Testis (tissue), 2 donors: ENCODE measurements around the gene IGF2R.

Experiments used
- POLR2A ChIP-seq: fragments of 450-650 bp; IDR thresholded peaks from one replicate; pipeline ENCODE4 v1.6.1; 2017; ENCODE audit warnings: antibody characterized with exemption, mild to moderate bottlenecking, moderate library complexity
- TF ChIP-seq, protein P1 (sequence below), 3 experiments: fragments of 450-650 bp in 2 of 3; fragments of 200-600 bp in 1 of 3; sonication (generic) in 1 of 3; IDR thresholded peaks; one replicate each; pipeline ENCODE4 v1.5.1; 2016 to 2019; ENCODE audit warnings: antibody characterized with exemption in 3 of 3, mild to moderate bottlenecking in 2 of 3, moderate library complexity in 1 of 3

DNA sequence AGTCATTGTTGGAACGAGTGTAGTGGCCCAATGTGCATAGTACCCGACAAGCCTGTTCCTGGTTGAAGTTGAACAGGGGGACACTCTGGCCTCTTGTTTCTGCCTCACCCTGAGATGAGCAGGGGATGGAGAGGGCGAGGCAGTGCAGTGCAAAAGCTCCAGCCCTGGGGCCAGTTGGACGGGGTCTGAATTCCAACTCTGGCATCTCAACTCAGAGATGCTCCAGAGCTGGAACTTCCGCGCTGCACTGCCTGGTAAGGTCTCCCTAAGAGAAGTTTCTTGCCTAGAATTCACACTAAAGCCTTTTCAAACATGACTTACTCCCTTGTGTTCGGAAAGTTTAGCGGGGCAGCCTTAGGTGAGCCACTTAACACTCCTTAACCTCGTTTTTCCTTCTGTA lies 80.5 kb downstream of the IGF2R start:
- TF ChIP-seq POLR2A = no peak
- TF ChIP-seq, protein P1, sequence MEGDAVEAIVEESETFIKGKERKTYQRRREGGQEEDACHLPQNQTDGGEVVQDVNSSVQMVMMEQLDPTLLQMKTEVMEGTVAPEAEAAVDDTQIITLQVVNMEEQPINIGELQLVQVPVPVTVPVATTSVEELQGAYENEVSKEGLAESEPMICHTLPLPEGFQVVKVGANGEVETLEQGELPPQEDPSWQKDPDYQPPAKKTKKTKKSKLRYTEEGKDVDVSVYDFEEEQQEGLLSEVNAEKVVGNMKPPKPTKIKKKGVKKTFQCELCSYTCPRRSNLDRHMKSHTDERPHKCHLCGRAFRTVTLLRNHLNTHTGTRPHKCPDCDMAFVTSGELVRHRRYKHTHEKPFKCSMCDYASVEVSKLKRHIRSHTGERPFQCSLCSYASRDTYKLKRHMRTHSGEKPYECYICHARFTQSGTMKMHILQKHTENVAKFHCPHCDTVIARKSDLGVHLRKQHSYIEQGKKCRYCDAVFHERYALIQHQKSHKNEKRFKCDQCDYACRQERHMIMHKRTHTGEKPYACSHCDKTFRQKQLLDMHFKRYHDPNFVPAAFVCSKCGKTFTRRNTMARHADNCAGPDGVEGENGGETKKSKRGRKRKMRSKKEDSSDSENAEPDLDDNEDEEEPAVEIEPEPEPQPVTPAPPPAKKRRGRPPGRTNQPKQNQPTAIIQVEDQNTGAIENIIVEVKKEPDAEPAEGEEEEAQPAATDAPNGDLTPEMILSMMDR (IDR thresholded peaks at IDR 0.05) = no peak
